Naive B cell (primary cell): ENCODE measurements around the gene RNASEH2A. TPM values are rescaled to one million over a fixed set of nuclear protein-coding genes. Genes with fewer than 3 reads are reported as not detected.

Experiments
- ATAC-seq, 2 donors: fragments of 150-1000 bp; cut with Tn5 transposase; 2 replicates each; pipeline ENCODE4 v1.10.0; 2021; ENCODE audit warnings: low read depth in 2 of 2, mild to moderate bottlenecking in 2 of 2, moderate library complexity in 2 of 2
- DNase-seq: peaks from one replicate; pipeline ENCODE4 v3.0.0; 2022
- H3K27ac Mint-ChIP-seq, 6 donors: one replicate each; pipeline ENCODE4 v1.8.0; 2020 to 2022; ENCODE audit warnings: mild to moderate bottlenecking in 6 of 6, mixed read lengths in 6 of 6, moderate library complexity in 5 of 6, inconsistent platforms in 2 of 6
- H3K27me3 Mint-ChIP-seq, 3 donors: one replicate each; pipeline ENCODE4 v1.8.0; 2021 to 2022; ENCODE audit warnings: mixed read lengths in 3 of 3, mild to moderate bottlenecking in 1 of 3
- H3K36me3 Mint-ChIP-seq, 2 donors: one replicate each; pipeline ENCODE4 v1.8.0; 2020 to 2022; ENCODE audit warnings: mixed read lengths in 2 of 2, inconsistent platforms in 1 of 2, mild to moderate bottlenecking in 1 of 2
- H3K4me1 Mint-ChIP-seq, 3 donors: one replicate each; pipeline ENCODE4 v1.8.0; 2020 to 2022; ENCODE audit warnings: mixed read lengths in 3 of 3, inconsistent platforms in 1 of 3, mild to moderate bottlenecking in 1 of 3, moderate library complexity in 1 of 3
- H3K4me3 Mint-ChIP-seq, 8 donors: one replicate each; pipeline ENCODE4 v1.8.0; 2020 to 2022; ENCODE audit warnings: mild to moderate bottlenecking in 8 of 8, mixed read lengths in 8 of 8, moderate library complexity in 8 of 8, inconsistent platforms in 2 of 8
- H3K9me3 Mint-ChIP-seq, 7 donors: one replicate each; pipeline ENCODE4 v1.8.0; 2020 to 2022; ENCODE audit warnings: mixed read lengths in 7 of 7, mild to moderate bottlenecking in 5 of 7, inconsistent platforms in 2 of 7, moderate library complexity in 1 of 7
- polyA plus RNA-seq, 6 donors: library from polyadenylated mRNA; unstranded; fragments of 300-500 nt; fragmentation: Illumina TruSeq; gene quantifications; one replicate each; pipeline ENCODE4 v1.2.3, GENCODE V29; 2021; ENCODE audit warnings: low read depth in 6 of 6

RNASEH2A gene
- polyA plus RNA-seq, 6 donors from 2014 or later: 19.7 to 30.9 (median 25.1) TPM

DNA sequence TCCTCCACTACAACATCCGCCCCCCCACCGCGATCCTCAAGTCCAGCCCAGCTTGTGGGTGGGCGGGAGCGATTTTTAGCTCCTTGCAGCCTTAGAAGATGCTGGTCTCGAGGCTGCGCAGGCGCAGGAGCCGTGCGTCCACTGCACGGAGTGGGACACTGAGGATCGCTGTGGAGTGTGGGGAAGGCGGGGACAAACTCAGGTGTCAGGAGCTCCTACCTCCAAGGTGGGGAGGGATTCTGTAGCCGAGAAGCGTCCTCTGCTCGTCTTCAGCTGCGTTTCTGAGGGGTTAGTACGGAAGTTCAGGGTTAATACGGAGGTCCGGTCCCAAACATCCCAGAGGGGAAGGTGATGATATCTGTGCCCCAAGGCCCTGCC is 28.2 kb downstream of the RNASEH2A start, which contains the start of gene RTBDN:
RTBDN (minus strand) TSS at position 14 of the 378 bp plus-strand sequence. CDS start 4,600 bp downstream, outside the sequence.
- Mint-ChIP-seq H3K27me3 (peaks cover 67 to 93% (median 69%) of the 10 kb centered on the region in 3 donors), H3K4me1 (peaks cover 29 to 57% (median 42%) of the 10 kb centered on the region in 3 donors), H3K4me3 (peak within 1 kb of the TSS; percentile 52 to 79 (median 70)), H3K9me3 (peaks cover 1 to 17% (median 6%) of the 10 kb centered on the region in 7 donors), H3K27ac (peak within 1 kb of the TSS in 5 of 6 donors; percentile 49 to 88 (median 73)), H3K36me3 (peaks cover 0 to 19% of the 10 kb centered on the region in 2 donors)
- no peak for DNase-seq
- no peak for ATAC-seq

GRCh38 chr19:12834976-12835757 is 28.8 kb downstream of the RNASEH2A start:
- Mint-ChIP-seq H3K9me3 (peaks cover 1 to 17% (median 6%) of the 10 kb centered on the region in 7 donors), H3K4me3 (peak overlapping the region in 6 of 8 donors; percentile 47 to 74 (median 68)), H3K36me3 (peaks cover 0 to 20% of the 10 kb centered on the region in 2 donors), H3K27ac (peak overlapping the region in 3 of 6 donors; percentile 52 to 73 (median 63)), H3K27me3 (peaks cover 67 to 93% (median 69%) of the 10 kb centered on the region in 3 donors), H3K4me1 (peaks cover 29 to 61% (median 46%) of the 10 kb centered on the region in 3 donors)
- no peak for DNase-seq
- peak in 1 of 2 donors; percentile 11 for ATAC-seq

- ATAC-seq: no peak
- H3K36me3 Mint-ChIP-seq: peaks cover 0 to 30% of the 10 kb centered on the region in 2 donors
- DNase-seq: no peak
- H3K9me3 Mint-ChIP-seq: peaks cover 0 to 16% (median 7%) of the 10 kb centered on the region in 7 donors
- H3K27ac Mint-ChIP-seq: peak overlapping the region in 1 of 6 donors; percentile 82
- peaks cover 67 to 93% (median 69%) of the 10 kb centered on the region in 3 donors for H3K27me3 Mint-ChIP-seq
- peaks cover 39 to 74% (median 58%) of the 10 kb centered on the region in 3 donors for H3K4me1 Mint-ChIP-seq
- H3K4me3 Mint-ChIP-seq: peak overlapping the region in 2 of 8 donors; percentile 61 to 67
These were observed 30.1 kb downstream of the RNASEH2A start for GRCh38 chr19:12836529-12836863.

DNA sequence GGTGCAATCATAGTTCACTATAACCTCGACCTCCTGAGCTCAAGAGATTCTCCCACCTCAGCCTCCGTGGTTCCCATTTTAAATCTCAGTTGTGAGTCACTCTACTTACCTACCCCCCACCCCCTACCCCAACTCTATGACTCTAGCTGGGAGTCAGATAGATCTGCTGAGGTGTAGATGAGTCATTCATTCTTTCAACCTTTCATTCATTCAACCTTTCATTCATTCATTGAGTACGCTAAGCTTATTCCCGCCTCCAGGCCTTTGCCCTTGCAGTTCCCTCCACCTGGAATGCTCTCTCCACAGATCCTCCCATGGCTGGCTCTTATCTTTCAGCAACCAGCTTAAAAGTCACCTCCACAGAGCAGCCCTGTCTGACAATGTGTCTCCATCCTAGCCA is 30.8 kb downstream of the RNASEH2A start:
- H3K4me1 Mint-ChIP-seq: peaks cover 39 to 72% (median 55%) of the 10 kb centered on the region in 3 donors
- peak overlapping the region in 4 of 8 donors; percentile 25 to 81 (median 58) for H3K4me3 Mint-ChIP-seq
- ATAC-seq (no peak), DNase-seq (no peak)
- peaks cover 0 to 11% (median 5%) of the 10 kb centered on the region in 7 donors for H3K9me3 Mint-ChIP-seq
- peaks cover 0 to 28% of the 10 kb centered on the region in 2 donors for H3K36me3 Mint-ChIP-seq
- H3K27me3 Mint-ChIP-seq: peaks cover 67 to 93% (median 69%) of the 10 kb centered on the region in 3 donors
- H3K27ac Mint-ChIP-seq: peak overlapping the region in 1 of 6 donors; percentile 5

GRCh38 chr19:12838182-12838885 is 31.9 kb downstream of the RNASEH2A start, which contains the start of gene MAST1:
MAST1 (plus strand) TSS chr19:12838515; CDS start chr19:12838573, 58 bp downstream.
- H3K36me3 Mint-ChIP-seq: peaks cover 0 to 22% of the 10 kb centered on the region in 2 donors
- DNase-seq: peak; percentile 42
- H3K27me3 Mint-ChIP-seq: peaks cover 65 to 93% (median 72%) of the 10 kb centered on the region in 3 donors
- H3K4me1 Mint-ChIP-seq: peaks cover 31 to 61% (median 45%) of the 10 kb centered on the region in 3 donors
- H3K4me3 Mint-ChIP-seq: peak within 1 kb of the TSS; percentile 58 to 89 (median 74)
- ATAC-seq: peak; percentile 74 to 76
- peaks cover 0 to 8% (median 3%) of the 10 kb centered on the region in 7 donors for H3K9me3 Mint-ChIP-seq
- peak within 1 kb of the TSS in 3 of 6 donors; percentile 5 to 81 (median 58) for H3K27ac Mint-ChIP-seq

- DNase-seq (no peak), ATAC-seq (peak in 1 of 2 donors; percentile 31)
- Mint-ChIP-seq H3K27ac (peak overlapping the region in 1 of 6 donors; percentile 58), H3K4me1 (peaks cover 30 to 58% (median 44%) of the 10 kb centered on the region in 3 donors), H3K36me3 (peaks cover 0 to 22% of the 10 kb centered on the region in 2 donors), H3K4me3 (peak overlapping the region; percentile 58 to 89 (median 74)), H3K27me3 (peaks cover 71 to 98% (median 80%) of the 10 kb centered on the region in 3 donors), H3K9me3 (peaks cover 0 to 8% (median 3%) of the 10 kb centered on the region in 7 donors)
These were observed 32.7 kb downstream of the RNASEH2A start for GRCh38 chr19:12838886-12839756.

DNA sequence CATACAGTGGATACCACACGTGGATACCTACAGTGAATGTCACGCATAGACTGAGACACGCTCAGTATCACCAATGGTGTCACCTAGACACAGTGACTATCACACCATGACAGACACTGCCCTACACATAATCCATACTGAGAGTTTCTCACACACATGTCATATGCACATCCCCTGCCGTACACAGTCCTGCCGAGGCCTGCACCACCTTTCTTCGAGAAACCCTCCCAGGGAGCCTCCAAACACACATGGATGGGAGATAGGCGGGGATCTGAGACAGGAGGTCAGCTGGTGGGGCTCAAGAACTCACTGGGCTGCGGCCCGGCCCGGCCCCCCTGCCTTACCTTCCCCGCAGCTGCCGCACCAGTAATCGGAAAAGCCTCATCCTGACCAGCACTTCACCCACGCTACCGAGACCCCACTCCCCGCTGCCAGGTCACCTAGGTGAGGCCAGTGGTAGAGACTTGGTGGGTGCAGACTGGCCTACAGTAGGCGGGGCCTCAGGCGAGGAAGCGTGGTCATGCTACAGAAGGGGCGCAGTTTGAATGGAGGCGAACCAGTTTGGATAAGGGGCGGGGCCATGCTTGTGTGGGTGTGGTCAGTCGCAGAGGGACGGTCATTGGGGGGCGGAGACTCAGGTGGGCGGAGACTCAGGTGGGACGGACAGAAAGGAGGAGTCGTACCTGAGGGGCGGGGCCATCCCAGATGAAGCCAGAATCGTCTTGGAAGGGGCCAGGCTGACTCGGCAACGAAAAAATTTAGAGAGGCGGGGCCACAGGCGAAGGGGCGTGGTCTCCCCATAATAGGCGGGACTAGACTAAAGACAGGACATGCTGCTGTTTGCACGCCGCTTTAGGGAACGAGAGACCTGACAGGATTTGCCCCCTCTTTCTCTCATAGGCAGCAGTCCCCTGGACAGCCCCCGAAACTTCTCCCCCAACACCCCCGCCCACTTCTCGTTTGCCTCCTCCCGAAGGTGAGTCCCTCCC is 34.0 kb downstream of the RNASEH2A start:
- H3K9me3 Mint-ChIP-seq: peaks cover 0 to 8% (median 2%) of the 10 kb centered on the region in 7 donors
- ATAC-seq (peak; percentile 13), DNase-seq (no peak)
- H3K27ac Mint-ChIP-seq: peak overlapping the region in 1 of 6 donors; percentile 40
- H3K27me3 Mint-ChIP-seq: peaks cover 74 to 96% (median 81%) of the 10 kb centered on the region in 3 donors
- H3K4me3 Mint-ChIP-seq: peak overlapping the region in 4 of 8 donors; percentile 16 to 69 (median 34)
- peaks cover 26 to 48% (median 39%) of the 10 kb centered on the region in 3 donors for H3K4me1 Mint-ChIP-seq
- peaks cover 0 to 18% of the 10 kb centered on the region in 2 donors for H3K36me3 Mint-ChIP-seq

GRCh38 chr19:12841094-12841493 is 34.7 kb downstream of the RNASEH2A start:
- DNase-seq: no peak
- ATAC-seq: peak in 1 of 2 donors; percentile 17
- Mint-ChIP-seq H3K27ac (peak overlapping the region in 2 of 6 donors; percentile 16 to 68), H3K4me3 (peak overlapping the region; percentile 6 to 69 (median 34)), H3K9me3 (peaks cover 0 to 8% (median 2%) of the 10 kb centered on the region in 7 donors), H3K4me1 (peaks cover 26 to 43% (median 38%) of the 10 kb centered on the region in 3 donors), H3K27me3 (peaks cover 74 to 93% (median 83%) of the 10 kb centered on the region in 3 donors), H3K36me3 (peaks cover 0 to 18% of the 10 kb centered on the region in 2 donors)

GRCh38 chr19:12842511-12842910 is 36.1 kb downstream of the RNASEH2A start:
- DNase-seq (no peak), ATAC-seq (no peak)
- H3K27me3 Mint-ChIP-seq: peaks cover 60 to 92% (median 75%) of the 10 kb centered on the region in 3 donors
- peaks cover 0 to 8% (median 2%) of the 10 kb centered on the region in 7 donors for H3K9me3 Mint-ChIP-seq
- peaks cover 26 to 41% (median 38%) of the 10 kb centered on the region in 3 donors for H3K4me1 Mint-ChIP-seq
- no peak overlapping the region for H3K4me3 Mint-ChIP-seq
- peaks cover 0 to 18% of the 10 kb centered on the region in 2 donors for H3K36me3 Mint-ChIP-seq
- no peak overlapping the region for H3K27ac Mint-ChIP-seq

- no peak overlapping the region for H3K27ac Mint-ChIP-seq
These were observed 36.9 kb downstream of the RNASEH2A start for GRCh38 chr19:12843328-12843727.

More at GRCh38 chr19:12843328-12843727, 36.9 kb downstream of the RNASEH2A start:
- Mint-ChIP-seq H3K9me3 (peaks cover 0 to 8% (median 2%) of the 10 kb centered on the region in 7 donors), H3K4me3 (peak overlapping the region in 1 of 8 donors; percentile 40), H3K4me1 (peaks cover 25 to 45% (median 33%) of the 10 kb centered on the region in 3 donors), H3K36me3 (peaks cover 0 to 18% of the 10 kb centered on the region in 2 donors), H3K27me3 (peaks cover 54 to 90% (median 70%) of the 10 kb centered on the region in 3 donors)
- DNase-seq (no peak), ATAC-seq (no peak)
